Kidney (tissue), 14 donors: ENCODE data around the gene RCBTB2. TPM values are rescaled to one million over a fixed set of nuclear protein-coding genes. Genes with fewer than 3 reads are reported as not detected.
A peak's percentile ranks its signal among the peaks of the same experiment; 100 is the strongest.
"Not testable (repeated sequence)": the region's sequence is repeated elsewhere in the genome, so short reads cannot be mapped to it uniquely, and the experiment has no call there.

Experiments used
- DNase-seq, 5 donors: peaks; one replicate each; pipeline ENCODE4 v3.0.0-alpha.2; 2013 to 2020
- FAIRE-seq: peaks from 2 replicates; lab custom pipeline; 2012; peaks lifted over from hg19 to GRCh38; lab: Jason Lieb, UNC
- H3K27ac ChIP-seq, 2 donors: one replicate each; pipeline ENCODE4 v1.7.0; 2013; ENCODE audit warnings: low read depth in 2 of 2, low read length in 2 of 2, inconsistent platforms in 1 of 2
- H3K27me3 ChIP-seq: one replicate; pipeline ENCODE4 v1.7.1; 2013; ENCODE audit warnings: low read length, inconsistent platforms; ENCODE audit not compliant: control insufficient read depth, insufficient read depth
- H3K36me3 ChIP-seq, 3 donors: one replicate each; pipeline versions ENCODE4 v1.7.0 to v1.7.1; 2013; ENCODE audit warnings: low read length in 3 of 3, control low read depth in 1 of 3, inconsistent platforms in 1 of 3; ENCODE audit not compliant: insufficient read depth in 3 of 3, control insufficient read depth in 2 of 3
- H3K4me1 ChIP-seq, 3 donors: one replicate each; pipeline versions ENCODE4 v1.7.0 to v1.7.1; 2013; ENCODE audit warnings: low read length in 3 of 3, inconsistent platforms in 1 of 3, low read depth in 1 of 3; ENCODE audit not compliant: control insufficient read depth in 2 of 3, insufficient read depth in 2 of 3
- H3K4me3 ChIP-seq, 3 donors: one replicate each; pipeline versions ENCODE4 v1.7.0 to v1.8.1; 2013; ENCODE audit warnings: low read length in 3 of 3, control low read depth in 1 of 3, inconsistent platforms in 1 of 3
- H3K9ac ChIP-seq, 3 donors: one replicate each; pipeline versions ENCODE4 v1.7.0 to v1.7.1; 2013; ENCODE audit warnings: low read length in 3 of 3, control low read depth in 1 of 3, inconsistent platforms in 1 of 3
- H3K9me3 ChIP-seq, 3 donors: one replicate each; pipeline versions ENCODE4 v1.7.0 to v1.7.1; 2013; ENCODE audit warnings: low read length in 3 of 3, control low read depth in 1 of 3, inconsistent platforms in 1 of 3; ENCODE audit not compliant: control insufficient read depth in 2 of 3, insufficient read depth in 1 of 3
- CTCF ChIP-seq: IDR thresholded peaks from 3 replicates; pipeline ENCODE4 v1.5.1; 2012; ENCODE audit warnings: mild to moderate bottlenecking, moderate library complexity, borderline replicate concordance; ENCODE audit not compliant: insufficient read depth; ENCODE audit errors: extremely low read depth
- intact Hi-C: fragments of 100-400 bp; cut with DNase I; formaldehyde crosslinking; loops from one replicate; pipeline ENCODE4 v1.11.1; 2022
- polyA plus RNA-seq: library from polyadenylated mRNA; stranded (reverse); fragments of 350-450 nt; fragmentation: Illumina TruSeq; extraction: RNeasy Lipid Tissue Mini Kit (QIAGEN cat#74804); gene quantifications from one replicate; pipeline ENCODE4 v1.2.3, GENCODE V29; 2014; ENCODE audit warnings: low read depth, low replicate concordance; ENCODE audit not compliant: insufficient read depth
- total RNA-seq: library from RNA; stranded (reverse); fragmentation: NEBNext Ultra II Directional; extraction: Animal tissue kit (Norgen Biotek cat#: 25700); gene quantifications from one replicate; pipeline ENCODE4 v1.2.1, GENCODE V29; 2021
- donor health status: control.
- donor health status: control.
- donor health status: control.
- donor health status: control.
- donor health status: control.
- donor health status: DM: yes; HTN: yes; CAD: no.
- donor health status: Normal renal cell carcinoma (clear cell type).

RCBTB2 gene
- total and polyA plus RNA-seq, 2 donors from 2014 or later: 17.0 to 19.6 TPM

- H3K4me1 ChIP-seq: no peaks in the 10 kb centered on the region
- FAIRE-seq (no peak), DNase-seq (peak in 1 of 5 donors; percentile 58)
- H3K9ac ChIP-seq: no peak overlapping the region
- no peaks in the 10 kb centered on the region for H3K9me3 ChIP-seq
- H3K27ac ChIP-seq: no peak overlapping the region
- TF ChIP-seq CTCF: no peak
- peaks cover 0 to 13% (median 0%) of the 10 kb centered on the region in 3 donors for H3K36me3 ChIP-seq
- intact Hi-C loops: no loop called here
- H3K27me3 ChIP-seq: no peaks in the 10 kb centered on the region
- H3K4me3 ChIP-seq: no peak overlapping the region
These were observed 76.3 kb downstream of the RCBTB2 start for GRCh38 chr13:48456546-48456945.

- H3K27me3 ChIP-seq, DNase-seq, FAIRE-seq, H3K9ac ChIP-seq, H3K27ac ChIP-seq, H3K4me1 ChIP-seq, H3K4me3 ChIP-seq, H3K36me3 ChIP-seq, H3K9me3 ChIP-seq, intact Hi-C loops: not testable (repeated sequence)
These were observed 81.7 kb downstream of the RCBTB2 start for GRCh38 chr13:48451196-48451595.

GRCh38 chr13:48449656-48450055, 83.2 kb downstream of the RCBTB2 start:
- intact Hi-C loops: no loop called here
- H3K27me3 ChIP-seq: no peaks in the 10 kb centered on the region
- H3K36me3 ChIP-seq: no peaks in the 10 kb centered on the region
- TF ChIP-seq CTCF: no peak
- no peak overlapping the region for H3K4me3 ChIP-seq
- DNase-seq (no peak), FAIRE-seq (no peak)
- no peaks in the 10 kb centered on the region for H3K4me1 ChIP-seq
- H3K9me3 ChIP-seq: peaks cover 0 to 4% (median 0%) of the 10 kb centered on the region in 3 donors
- H3K27ac ChIP-seq: no peak overlapping the region
- H3K9ac ChIP-seq: no peak overlapping the region

- no peak overlapping the region for H3K4me3 ChIP-seq
- H3K27me3 ChIP-seq: no peaks in the 10 kb centered on the region
- no peak for TF ChIP-seq CTCF
- FAIRE-seq (peak; percentile 37), DNase-seq (no peak)
- no peak overlapping the region for H3K9ac ChIP-seq
- H3K36me3 ChIP-seq: no peaks in the 10 kb centered on the region
- peaks cover 0 to 4% (median 0%) of the 10 kb centered on the region in 3 donors for H3K9me3 ChIP-seq
- intact Hi-C loops: no loop called here
- H3K4me1 ChIP-seq: no peaks in the 10 kb centered on the region
- no peak overlapping the region for H3K27ac ChIP-seq
These were observed 83.8 kb downstream of the RCBTB2 start for GRCh38 chr13:48448959-48449614.
